Bronchial epithelial cell (primary cell): ENCODE results near the gene TAOK3. TPM values are rescaled to one million over a fixed set of nuclear protein-coding genes. Genes with fewer than 3 reads are reported as not detected.

Source experiments
- DNase-seq: peaks from one replicate; pipeline ENCODE4 v3.0.0-alpha.2; 2010; ENCODE audit warnings: low read depth
- FAIRE-seq: peaks from 2 replicates; lab custom pipeline; 2011; peaks lifted over from hg19 to GRCh38; lab: Jason Lieb, UNC
- H3K27me3 ChIP-seq: 2 replicates; pipeline ENCODE4 v1.5.1; 2011; ENCODE audit warnings: low read length; ENCODE audit not compliant: control insufficient read depth, insufficient read depth
- H3K36me3 ChIP-seq: 2 replicates; pipeline ENCODE4 v1.5.1; 2011; ENCODE audit warnings: low read length; ENCODE audit not compliant: control insufficient read depth, insufficient read depth
- H3K4me3 ChIP-seq: 2 replicates; pipeline ENCODE4 v1.5.1; 2011; ENCODE audit warnings: mild to moderate bottlenecking, low read depth, low read length, control low read depth
- total RNA-seq: library from RNA; depleted of rRNA; stranded (reverse); fragments of >200 nt; gene quantifications from 2 replicates; pipeline ENCODE4 v1.2.1, GENCODE V29; 2014
- TF ChIP-seq, protein P1 (sequence below): IDR thresholded peaks from 2 replicates; pipeline ENCODE4 v1.5.1; 2011; ENCODE audit warnings: mild to moderate bottlenecking, moderate library complexity, low read length, control low read depth, inconsistent platforms; ENCODE audit not compliant: insufficient read depth, severe bottlenecking

The TAOK3 gene
- total RNA-seq, 1 donor from 2014 or later, result 25.3 TPM

DNA sequence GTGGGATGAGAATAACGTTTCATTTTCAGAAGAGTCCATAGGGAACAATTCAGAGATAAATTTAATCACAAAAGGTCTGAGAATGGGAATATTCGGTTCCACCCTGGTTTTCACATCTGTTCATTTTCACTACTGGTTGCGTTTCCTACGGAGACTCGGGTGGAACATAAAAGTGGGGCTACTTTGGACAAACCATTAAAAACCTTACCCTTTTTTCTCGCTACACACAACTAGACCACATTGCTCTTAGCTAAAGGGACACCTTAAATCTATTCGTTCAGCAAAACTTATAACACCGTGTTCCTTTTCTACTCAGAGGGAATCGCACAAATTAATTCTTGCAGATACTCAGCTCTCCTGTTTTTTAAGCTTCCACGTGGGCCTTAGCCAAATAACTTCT lies 2.6 kb upstream of the TAOK3 start:
- Histone ChIP-seq H3K27me3 (no peaks in the 10 kb centered on the region), H3K4me3 (no peak overlapping the region), H3K36me3 (peaks cover 3% of the 10 kb centered on the region)
- DNase-seq (no peak), FAIRE-seq (no peak)
- TF ChIP-seq, protein P1, sequence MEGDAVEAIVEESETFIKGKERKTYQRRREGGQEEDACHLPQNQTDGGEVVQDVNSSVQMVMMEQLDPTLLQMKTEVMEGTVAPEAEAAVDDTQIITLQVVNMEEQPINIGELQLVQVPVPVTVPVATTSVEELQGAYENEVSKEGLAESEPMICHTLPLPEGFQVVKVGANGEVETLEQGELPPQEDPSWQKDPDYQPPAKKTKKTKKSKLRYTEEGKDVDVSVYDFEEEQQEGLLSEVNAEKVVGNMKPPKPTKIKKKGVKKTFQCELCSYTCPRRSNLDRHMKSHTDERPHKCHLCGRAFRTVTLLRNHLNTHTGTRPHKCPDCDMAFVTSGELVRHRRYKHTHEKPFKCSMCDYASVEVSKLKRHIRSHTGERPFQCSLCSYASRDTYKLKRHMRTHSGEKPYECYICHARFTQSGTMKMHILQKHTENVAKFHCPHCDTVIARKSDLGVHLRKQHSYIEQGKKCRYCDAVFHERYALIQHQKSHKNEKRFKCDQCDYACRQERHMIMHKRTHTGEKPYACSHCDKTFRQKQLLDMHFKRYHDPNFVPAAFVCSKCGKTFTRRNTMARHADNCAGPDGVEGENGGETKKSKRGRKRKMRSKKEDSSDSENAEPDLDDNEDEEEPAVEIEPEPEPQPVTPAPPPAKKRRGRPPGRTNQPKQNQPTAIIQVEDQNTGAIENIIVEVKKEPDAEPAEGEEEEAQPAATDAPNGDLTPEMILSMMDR, result no peak

GRCh38 chr12:118374909-118375308 lies 2.2 kb upstream of the TAOK3 start:
- no peaks in the 10 kb centered on the region for H3K36me3 ChIP-seq
- TF ChIP-seq, protein P1, result no peak
- DNase-seq (no peak), FAIRE-seq (no peak)
- H3K4me3 ChIP-seq, result no peak overlapping the region
- H3K27me3 ChIP-seq, result no peaks in the 10 kb centered on the region

DNA sequence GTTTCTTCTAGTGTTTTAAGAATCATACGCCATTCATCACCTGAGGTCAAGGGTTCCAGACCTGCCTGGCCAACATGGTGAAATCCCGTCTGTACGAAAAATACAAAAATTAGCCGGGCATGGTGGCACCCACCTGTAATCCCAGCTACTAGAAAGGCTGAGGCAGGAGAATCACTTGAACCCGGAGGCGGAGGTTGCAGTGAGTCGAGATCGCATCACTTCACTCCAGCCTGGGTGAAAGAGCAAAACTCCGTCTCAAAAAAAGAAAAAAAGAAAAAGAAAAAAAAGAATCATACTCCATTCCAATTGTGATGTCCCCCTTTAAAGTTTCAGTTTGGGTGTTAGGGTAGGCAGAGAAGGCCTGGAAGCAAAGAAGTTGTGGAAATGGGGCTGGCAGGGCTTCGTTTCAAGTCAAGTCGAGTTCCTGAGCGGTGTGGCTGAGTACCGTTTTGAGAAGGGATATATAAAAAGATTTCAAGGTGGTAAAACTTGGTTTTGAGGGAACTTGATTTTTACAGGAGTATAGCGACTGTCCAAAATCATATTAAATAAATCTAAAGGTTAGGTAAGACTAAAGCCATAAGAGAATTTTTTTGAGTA lies 1.5 kb upstream of the TAOK3 start:
- no peak for FAIRE-seq
- TF ChIP-seq, protein P1, result no peak
- Histone ChIP-seq H3K36me3 (no peaks in the 10 kb centered on the region), H3K4me3 (no peak overlapping the region), H3K27me3 (no peaks in the 10 kb centered on the region)
- no peak for DNase-seq

DNA sequence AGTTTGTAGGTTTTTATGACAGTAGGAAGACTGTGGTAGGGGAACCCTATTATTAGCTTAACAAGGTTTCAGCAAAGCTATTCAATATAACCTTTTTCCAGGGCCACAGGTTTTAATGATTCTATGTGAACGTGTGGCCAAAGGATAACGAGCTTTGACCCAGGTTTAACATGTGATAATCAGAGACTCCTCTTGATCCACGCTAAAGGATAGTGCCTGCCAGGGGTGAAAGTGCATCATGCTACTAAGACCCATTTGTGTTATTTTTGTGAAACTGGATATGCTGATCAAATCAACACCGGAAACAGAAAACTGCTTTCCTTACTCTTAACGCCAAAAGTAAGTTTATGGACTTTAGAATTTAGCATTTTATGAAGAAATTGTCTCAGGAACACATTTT lies 909 bp upstream of the TAOK3 start:
- no peaks in the 10 kb centered on the region for H3K36me3 ChIP-seq
- no peak for FAIRE-seq
- no peak for DNase-seq
- TF ChIP-seq, protein P1, result no peak
- H3K27me3 ChIP-seq, result no peaks in the 10 kb centered on the region
- H3K4me3 ChIP-seq, result peak overlapping the region; percentile 44

GRCh38 chr12:118371321-118372282 lies 1.1 kb downstream of the TAOK3 start:
- DNase-seq (no peak), FAIRE-seq (no peak)
- Histone ChIP-seq H3K4me3 (peak overlapping the region; percentile 92), H3K27me3 (no peaks in the 10 kb centered on the region), H3K36me3 (no peaks in the 10 kb centered on the region)
- TF ChIP-seq, protein P1, result no peak
